Measurements from ENCODE around the gene SERPINA4. TPM values are rescaled to one million over a fixed set of nuclear protein-coding genes. Genes with fewer than 3 reads are reported as not detected.

The SERPINA4 gene
- total and polyA plus RNA-seq, 2 experiments from 2014 or later: not detected

GRCh38 chr14:94517641-94518257, 43.5 kb upstream of the SERPINA4 start:
- TF ChIP-seq CTCF (IDR thresholded peaks at IDR 0.05; ENCODE audit: low read depth, low read length): no peak
- Histone ChIP-seq H3K9me3 (ENCODE audit: low read depth) (no peaks in the 10 kb centered on the region), H3K36me3 (no peaks in the 10 kb centered on the region), H3K4me3 (no peak overlapping the region), H3K4me1 (ENCODE audit: low read depth) (no peaks in the 10 kb centered on the region), H3K27me3 (no peaks in the 10 kb centered on the region), H3K27ac (no peak overlapping the region)
- DNase-seq (ENCODE audit: low read depth in 1 of 2, low spot score in 1 of 2): no peak

GRCh38 chr14:94521375-94522114, 39.7 kb upstream of the SERPINA4 start:
- H3K27ac ChIP-seq: no peak overlapping the region
- DNase-seq (ENCODE audit: low read depth in 1 of 2, low spot score in 1 of 2): no peak
- H3K4me1 ChIP-seq (ENCODE audit: low read depth): no peaks in the 10 kb centered on the region
- peaks cover 2% of the 10 kb centered on the region for H3K27me3 ChIP-seq
- no peak for TF ChIP-seq CTCF (IDR thresholded peaks at IDR 0.05; ENCODE audit: low read depth, low read length)
- H3K4me3 ChIP-seq: no peak overlapping the region
- no peaks in the 10 kb centered on the region for H3K9me3 ChIP-seq (ENCODE audit: low read depth)
- H3K36me3 ChIP-seq: no peaks in the 10 kb centered on the region

GRCh38 chr14:94522115-94522724, 39.0 kb upstream of the SERPINA4 start:
- Histone ChIP-seq H3K4me1 (ENCODE audit: low read depth) (no peaks in the 10 kb centered on the region), H3K27me3 (peaks cover 2% of the 10 kb centered on the region), H3K9me3 (ENCODE audit: low read depth) (no peaks in the 10 kb centered on the region), H3K4me3 (no peak overlapping the region), H3K36me3 (no peaks in the 10 kb centered on the region), H3K27ac (no peak overlapping the region)
- TF ChIP-seq CTCF (IDR thresholded peaks at IDR 0.05; ENCODE audit: low read depth, low read length): no peak
- no peak for DNase-seq (ENCODE audit: low read depth in 1 of 2, low spot score in 1 of 2)

GRCh38 chr14:94523265-94523664, 38.0 kb upstream of the SERPINA4 start:
- no peaks in the 10 kb centered on the region for H3K4me1 ChIP-seq (ENCODE audit: low read depth)
- H3K27me3 ChIP-seq: peaks cover 2% of the 10 kb centered on the region
- TF ChIP-seq CTCF (IDR thresholded peaks at IDR 0.05; ENCODE audit: low read depth, low read length): no peak
- no peaks in the 10 kb centered on the region for H3K9me3 ChIP-seq (ENCODE audit: low read depth)
- H3K4me3 ChIP-seq: no peak overlapping the region
- H3K27ac ChIP-seq: no peak overlapping the region
- no peaks in the 10 kb centered on the region for H3K36me3 ChIP-seq
- no peak for DNase-seq (ENCODE audit: low read depth in 1 of 2, low spot score in 1 of 2)

GRCh38 chr14:94524093-94524492, 37.1 kb upstream of the SERPINA4 start:
- H3K4me1 ChIP-seq (ENCODE audit: low read depth): no peaks in the 10 kb centered on the region
- H3K27ac ChIP-seq: no peak overlapping the region
- DNase-seq (ENCODE audit: low read depth in 1 of 2, low spot score in 1 of 2): no peak
- peaks cover 2% of the 10 kb centered on the region for H3K27me3 ChIP-seq
- TF ChIP-seq CTCF (IDR thresholded peaks at IDR 0.05; ENCODE audit: low read depth, low read length): no peak
- no peaks in the 10 kb centered on the region for H3K9me3 ChIP-seq (ENCODE audit: low read depth)
- no peaks in the 10 kb centered on the region for H3K36me3 ChIP-seq
- H3K4me3 ChIP-seq: no peak overlapping the region
